ENCODE results near the gene COX6B1.
A peak's percentile ranks its signal among the peaks of the same experiment; 100 is the strongest.
"Not testable (repeated sequence)": the region's sequence is repeated elsewhere in the genome, so short reads cannot be mapped to it uniquely, and the experiment has no call there.

COX6B1 gene, protein sequence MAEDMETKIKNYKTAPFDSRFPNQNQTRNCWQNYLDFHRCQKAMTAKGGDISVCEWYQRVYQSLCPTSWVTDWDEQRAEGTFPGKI

DNA sequence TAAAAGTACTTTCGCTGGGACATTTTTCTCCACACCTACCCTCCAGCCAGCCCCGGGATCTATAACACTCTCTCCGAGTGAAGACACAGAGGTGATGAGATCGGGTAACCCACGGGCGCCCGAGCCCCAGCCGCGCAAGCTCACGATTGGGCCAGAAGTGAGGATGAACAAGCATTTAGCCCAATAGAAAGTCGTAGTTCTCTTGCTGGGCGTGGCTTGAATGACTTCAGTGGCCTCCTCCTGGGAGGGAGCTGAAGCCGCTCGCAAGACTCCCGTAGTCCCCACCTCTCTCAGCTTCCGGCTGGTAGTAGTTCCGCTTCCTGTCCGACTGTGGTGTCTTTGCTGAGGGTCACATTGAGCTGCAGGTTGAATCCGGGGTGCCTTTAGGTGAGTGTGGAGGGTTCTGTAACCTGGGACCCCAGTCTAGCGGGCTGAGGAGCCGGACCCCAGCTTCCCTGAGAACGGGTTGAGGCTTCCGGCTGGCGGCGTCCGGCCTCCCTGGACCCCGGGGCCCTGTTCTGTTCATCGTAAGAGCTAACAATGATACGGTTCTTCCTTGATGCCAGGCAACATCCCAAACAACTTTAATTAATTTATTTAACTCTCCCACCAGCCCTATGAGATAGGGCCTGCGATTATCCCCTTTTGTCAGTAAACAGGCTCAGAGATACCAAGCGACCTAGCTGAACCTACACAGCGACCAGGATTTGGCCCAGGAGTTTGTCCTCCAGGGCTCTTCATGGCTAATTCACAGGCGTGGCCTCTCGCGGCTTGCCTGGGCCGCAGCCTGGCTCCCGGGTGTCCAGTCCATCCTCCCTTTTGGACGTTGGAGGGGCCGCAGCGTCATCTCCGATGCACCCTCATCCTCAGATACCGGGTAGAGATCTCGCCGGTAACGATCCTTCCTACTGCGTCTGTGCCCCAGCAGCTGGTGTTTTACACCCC, at the start of gene COX6B1:
TSS of gene COX6B1 (plus strand) at position 307 of the 945 bp plus-strand sequence. CDS start 2,921 bp downstream, outside the sequence.
- DNase-seq = peak; percentile 89

DNA sequence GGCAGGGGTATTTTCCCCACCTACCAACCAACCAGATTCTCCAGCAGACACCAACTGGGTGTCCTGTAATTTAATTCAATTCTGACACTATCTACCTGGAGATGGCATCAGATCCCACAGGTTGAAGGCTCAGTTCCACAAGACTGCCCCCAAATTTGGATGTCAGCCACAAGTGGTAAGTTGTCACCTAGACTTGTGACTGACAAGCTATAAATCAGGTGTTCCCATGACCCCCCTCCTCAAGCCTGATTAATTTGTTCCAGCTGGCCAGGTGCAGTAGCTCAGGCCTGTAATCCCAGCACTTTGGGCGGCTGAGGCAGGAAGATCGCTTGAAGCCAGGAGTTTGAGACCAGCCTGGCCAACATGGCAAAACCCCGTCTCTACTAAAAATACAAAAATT, 46.2 kb upstream of the COX6B1 start:
- no peak for DNase-seq

DNA sequence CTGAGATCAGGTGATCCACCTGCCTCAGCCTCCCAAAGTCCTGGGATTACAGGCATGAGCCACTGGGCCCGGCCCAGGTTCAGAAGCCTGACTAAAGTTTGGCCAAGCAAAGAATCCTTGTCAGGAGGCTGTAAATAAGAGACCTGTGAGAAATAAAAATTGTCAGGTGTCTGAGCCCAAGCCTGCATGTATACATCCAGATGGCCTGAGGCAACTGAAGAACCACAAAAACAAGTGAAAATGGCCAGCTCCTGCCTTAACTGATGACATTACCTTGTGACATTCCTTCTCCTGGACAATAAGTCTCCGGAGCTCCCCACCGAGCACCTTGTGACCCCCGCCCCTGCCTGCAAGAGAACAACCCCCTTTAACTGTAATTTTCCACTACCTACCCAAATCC, 43.7 kb upstream of the COX6B1 start:
- not testable (repeated sequence) for DNase-seq

DNA sequence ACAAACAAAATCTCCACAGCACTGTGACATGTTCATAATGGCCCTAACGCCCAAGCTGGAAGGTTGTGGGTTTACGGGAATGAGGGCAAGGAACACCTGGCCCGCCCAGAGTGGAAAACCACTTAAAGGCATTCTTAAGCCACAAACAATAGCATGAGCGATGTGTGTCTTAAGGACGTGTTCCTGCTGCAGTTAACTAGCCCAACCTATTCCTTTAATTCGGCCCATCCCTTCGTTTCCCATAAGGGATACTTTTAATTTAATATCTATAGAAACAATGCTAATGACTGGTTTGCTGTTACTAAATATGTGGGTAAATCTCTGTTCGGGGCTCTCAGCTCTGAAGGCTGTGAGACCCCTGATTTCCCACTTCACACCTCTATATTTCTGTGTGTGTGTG, 41.0 kb upstream of the COX6B1 start:
- not testable (repeated sequence) for DNase-seq

DNA sequence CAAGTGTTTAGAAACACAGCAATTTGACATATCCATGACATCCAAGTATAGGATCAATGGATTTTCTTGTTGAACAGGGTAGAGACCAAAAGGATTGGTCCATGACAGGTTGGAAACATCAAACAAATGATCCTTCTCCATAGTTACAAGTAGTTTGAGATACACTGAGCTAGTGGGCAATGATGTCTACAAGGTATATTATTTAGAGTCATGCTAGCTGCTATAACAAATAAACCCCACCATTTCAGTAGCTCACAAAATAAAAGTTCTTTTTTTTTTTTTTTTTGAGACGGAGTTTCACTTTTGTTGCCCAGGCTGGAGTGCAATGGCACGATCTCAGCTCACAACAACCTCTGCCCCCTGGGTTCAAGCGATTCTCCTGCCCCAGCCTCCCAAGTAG, 40.5 kb upstream of the COX6B1 start:
- DNase-seq = no peak

DNA sequence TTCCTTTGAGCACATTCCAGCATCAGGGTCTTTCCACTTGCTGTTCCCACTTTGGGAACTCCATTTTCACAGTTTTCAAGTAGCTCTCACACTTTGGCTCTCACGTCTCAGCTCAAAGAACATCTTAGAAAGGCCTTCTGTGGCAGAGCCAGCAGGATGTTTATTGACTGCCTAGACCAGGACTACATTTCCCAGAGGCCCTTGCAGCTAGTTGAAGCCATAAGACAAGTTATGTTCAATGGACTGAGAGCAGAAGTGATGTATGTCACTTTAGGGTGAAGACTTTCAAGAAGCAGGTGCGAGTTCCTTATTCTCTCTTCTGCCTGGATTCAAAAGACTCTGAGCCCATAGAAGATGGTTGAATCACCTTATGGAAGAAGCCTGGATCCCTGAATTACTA, 39.9 kb upstream of the COX6B1 start:
- DNase-seq = no peak

DNA sequence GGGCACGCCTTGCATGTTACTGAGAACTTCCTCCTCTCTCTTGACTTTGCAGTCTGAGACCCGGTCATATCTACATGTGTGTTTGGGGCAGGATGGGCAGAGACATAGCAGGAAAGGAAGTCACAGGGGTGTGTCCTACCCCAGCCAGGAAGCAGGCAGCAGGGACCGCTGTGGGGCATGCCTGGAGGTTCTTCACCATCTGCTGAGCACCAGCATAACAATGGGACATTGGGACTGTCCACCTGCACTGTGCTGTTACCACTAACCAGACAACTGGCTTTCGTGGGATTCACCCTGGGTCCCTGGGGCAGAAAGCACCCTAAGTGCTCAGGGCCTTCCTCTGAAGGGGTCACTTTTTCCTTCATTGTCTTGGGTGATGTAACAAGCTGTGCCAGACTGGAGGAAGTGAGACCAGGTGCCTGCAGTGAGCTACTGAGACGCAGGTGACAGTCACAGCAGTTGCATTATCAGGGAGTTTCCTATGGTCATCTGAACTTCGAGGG, 38.2 kb upstream of the COX6B1 start:
- DNase-seq = no peak

DNA sequence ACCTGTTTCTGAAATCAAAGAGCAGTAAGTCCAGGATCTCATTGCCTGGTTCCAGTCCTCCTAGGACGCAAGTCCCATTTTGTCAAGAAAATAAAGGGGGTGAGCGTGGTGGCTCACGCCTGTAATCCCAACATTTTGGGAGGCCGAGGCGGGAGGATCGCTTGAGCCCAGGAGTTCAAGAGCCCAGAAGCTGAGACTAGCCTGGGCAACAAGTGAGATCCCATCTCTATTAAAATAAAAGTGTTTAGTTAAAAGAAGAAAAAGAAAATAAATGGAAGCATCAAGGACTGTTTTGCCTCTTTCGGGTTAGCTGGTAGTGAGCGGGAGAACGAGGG, 35.9 kb upstream of the COX6B1 start:
- no peak for DNase-seq

DNA sequence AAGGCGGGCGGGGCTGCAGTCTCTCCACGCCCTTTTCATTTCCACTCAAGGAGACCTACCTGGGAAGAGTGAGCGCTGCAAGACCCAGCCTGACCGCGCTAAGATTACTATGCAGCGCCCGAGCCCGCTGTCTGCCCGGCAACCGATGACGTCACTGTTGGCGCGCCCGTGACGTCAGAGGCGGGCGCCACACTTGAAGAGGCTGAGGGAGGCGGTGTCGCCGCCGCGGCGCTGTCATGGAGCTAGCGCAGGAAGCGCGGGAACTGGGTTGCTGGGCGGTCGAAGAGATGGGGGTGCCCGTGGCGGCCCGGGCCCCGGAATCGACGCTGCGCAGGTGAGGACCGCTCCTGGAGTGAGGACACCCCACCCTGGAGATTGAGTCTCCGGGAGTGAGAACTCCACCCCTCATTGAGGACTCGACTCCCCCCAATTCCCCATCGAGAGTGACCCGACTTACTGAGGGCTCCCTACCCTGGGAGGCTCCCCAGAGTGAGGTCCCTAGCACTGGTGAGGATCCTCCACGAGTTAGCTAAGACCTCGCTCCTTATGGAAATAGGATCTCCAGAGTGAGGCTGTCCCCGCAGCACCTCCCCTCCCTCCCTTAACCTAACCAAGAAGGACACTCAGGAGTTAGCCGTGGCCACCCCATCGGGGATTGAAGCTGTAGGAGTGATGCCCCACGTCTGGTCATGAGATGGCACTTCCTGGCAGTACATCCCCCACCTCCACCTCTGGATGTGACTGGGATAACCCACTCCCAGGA, 35.4 kb upstream of the COX6B1 start, which contains the start of gene HAUS5:
TSS of gene HAUS5 (plus strand) at position 177 of the 763 bp plus-strand sequence. CDS start at position 237, 60 bp downstream.
- DNase-seq = peak; percentile 100

DNA sequence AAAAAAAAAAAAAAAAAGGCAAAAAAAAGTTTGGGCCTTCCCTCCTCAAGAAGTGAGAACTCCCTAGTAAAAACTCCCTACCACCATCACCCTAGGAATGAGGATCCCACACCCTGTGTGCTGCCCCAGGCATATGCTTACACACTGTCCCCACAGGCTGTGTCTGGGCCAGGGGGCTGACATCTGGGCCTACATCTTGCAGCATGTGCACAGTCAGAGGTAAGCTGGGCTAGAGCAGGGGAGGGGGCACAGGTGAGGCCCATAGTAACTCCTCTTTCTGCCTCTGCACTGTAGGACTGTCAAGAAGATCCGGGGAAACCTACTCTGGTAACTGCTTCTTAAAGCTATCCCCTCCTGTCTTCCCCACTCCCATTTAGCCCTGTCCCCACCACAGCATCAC, 34.5 kb upstream of the COX6B1 start:
- no peak for DNase-seq

DNA sequence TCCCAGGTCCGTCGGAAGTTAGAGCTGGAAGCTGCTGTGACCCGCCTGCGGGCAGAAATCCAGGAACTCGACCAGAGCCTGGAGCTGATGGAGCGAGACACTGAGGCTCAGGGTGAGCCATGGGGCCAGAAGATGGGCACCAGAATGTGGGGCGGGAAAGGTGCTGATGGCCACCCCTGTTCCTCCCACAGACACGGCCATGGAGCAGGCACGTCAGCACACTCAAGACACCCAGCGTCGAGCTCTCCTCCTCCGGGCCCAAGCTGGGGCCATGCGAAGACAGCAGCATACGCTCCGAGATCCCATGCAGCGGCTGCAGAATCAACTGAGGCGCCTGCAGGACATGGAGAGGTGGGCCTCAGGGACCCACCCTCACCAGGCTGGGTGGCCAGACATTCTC, 33.1 kb upstream of the COX6B1 start:
- no peak for DNase-seq

DNA sequence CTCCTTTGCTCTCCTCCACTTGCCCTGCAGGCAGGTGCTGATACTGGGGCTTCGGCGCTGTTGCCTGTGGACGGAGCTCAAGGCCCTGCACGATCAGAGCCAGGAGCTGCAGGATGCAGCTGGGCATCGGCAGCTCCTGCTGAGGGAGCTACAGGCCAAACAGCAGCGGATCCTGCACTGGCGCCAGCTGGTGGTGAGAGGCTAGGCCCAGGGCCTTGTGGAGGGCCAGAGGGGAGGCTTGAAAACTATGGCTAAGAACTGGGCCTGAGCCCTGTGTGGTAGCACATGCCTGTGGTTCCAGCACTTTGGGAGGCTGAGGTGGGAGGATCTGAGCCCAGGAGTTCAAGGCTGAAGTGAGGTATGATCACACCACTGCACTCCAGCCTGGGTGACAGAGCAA, 29.3 kb upstream of the COX6B1 start:
- DNase-seq = no peak

DNA sequence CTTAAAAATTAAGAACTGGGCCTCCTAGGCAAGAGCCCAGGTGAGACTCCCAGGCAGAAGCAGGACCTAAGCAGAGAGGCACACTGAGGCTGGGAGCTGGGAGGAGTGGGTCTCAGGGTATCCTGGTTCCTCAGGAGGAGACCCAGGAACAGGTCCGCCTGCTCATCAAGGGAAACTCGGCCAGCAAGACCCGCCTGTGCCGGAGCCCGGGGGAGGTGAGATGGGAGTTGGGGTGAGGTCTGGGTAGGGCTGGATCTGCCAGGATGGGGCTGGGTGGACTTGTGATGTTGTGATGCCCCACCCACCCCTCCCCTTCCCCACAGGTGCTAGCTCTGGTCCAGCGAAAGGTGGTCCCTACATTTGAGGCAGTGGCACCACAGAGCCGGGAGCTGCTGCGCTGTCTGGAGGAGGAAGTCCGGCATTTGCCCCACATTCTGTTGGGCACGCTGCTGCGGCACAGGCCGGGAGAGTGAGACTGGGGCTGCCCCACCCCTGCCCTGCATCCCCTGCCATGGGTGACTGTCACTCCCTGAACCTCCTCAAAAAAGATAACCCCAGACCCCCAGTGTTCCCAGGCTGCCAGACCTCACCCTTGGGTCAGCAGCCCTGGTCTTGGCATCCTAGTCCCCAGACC, 28.7 kb upstream of the COX6B1 start:
- DNase-seq = no peak

DNA sequence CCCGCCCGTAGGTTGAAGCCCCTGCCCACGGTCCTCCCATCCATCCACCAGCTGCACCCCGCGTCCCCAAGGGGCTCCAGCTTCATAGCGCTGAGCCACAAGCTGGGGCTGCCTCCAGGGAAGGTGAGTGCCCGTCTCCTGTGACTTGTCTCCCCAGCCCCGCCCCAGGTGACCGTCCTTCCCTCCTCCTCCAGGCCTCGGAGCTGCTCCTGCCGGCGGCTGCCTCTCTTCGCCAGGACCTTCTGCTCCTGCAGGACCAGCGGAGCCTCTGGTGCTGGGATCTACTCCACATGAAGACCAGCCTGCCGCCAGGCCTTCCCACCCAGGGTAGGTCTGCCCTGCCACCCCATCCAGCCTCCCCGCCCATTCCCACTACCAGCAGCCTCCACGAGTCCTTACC, 28.1 kb upstream of the COX6B1 start:
- no peak for DNase-seq

DNA sequence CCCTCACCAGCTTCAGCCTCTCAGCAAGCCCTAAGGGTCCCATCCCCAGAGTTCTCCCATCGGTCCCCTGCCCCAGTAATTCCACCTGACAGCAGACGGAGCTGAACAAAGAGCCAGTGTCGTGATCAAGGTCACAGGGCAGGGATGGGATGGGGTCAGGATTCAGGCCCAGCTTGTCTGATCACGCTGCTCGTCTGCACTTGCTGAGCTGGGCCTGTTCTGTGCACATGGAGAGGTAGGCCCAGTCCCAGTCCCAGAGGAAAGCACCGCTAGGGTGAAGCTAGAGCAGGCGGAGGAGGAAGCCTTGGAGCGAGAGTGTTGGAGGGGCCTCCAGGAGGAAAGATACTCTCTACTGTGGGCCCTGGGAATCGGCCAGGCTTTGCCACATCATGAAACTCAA, 26.4 kb upstream of the COX6B1 start:
- DNase-seq = no peak

DNA sequence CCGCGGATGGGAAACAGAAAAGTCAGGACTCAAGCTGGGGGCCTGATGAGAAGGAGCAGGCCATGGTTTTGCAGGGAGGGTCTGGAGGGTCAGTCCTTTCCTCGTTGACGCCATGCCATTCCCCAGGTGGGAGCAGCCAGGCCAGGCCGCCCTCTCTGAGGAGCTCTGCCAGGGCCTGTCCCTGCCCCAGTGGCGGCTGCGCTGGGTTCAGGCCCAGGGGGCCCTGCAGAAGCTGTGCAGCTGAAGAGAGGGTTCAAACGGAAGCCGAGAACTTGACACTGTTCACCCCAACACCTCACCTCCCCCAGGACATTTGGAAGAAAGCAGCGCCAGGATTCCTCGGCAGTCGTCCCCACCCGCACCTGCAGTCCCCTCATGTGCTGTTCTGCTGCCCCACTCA, 25.4 kb upstream of the COX6B1 start:
- no peak for DNase-seq

DNA sequence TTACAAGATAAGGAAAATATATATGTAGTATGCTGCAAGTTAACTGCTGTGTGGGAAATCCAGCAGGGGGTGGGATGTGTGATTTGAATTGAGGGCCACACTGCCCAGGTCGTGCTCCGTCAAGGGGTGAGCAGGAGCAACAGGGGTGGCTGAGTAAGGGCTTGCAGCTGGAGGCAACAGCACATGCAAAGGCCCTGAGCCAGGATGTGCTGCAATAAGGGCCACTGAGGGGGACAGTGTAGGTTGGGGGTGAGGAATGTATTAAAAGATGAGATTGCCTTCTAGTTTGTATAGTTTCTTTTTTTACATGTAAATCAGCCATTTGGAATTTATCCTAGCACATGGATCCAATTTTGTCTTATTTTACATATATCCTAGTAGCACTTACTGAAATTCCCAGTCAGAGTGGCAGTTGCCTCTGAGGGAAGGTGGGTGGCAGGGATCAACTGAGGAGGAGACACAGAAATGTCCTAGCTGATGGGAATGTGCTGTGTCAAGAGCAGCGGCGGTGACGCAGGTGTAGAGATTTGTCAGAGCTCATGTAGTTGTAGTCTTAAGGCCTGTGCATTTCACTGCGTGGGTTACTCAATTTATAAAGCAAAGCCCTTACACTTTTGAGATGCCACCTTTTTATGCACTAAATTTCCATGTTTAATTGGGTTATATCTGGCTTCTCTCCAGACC, 24.7 kb upstream of the COX6B1 start:
- no peak for DNase-seq

DNA sequence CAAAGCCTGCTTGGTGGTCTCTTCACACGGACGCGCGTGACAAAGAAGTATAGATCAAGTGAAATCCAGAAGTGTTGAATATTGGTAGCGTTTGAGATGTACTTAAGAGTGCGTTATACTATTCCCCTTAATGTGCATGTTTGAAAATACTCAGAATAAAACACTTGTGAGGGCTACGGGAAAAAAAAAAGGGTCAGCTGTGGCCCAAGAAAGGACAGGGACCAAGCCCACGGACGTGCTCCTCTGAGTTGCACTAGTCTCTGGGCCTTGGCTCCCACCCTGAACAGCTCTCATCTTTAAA, 19.9 kb upstream of the COX6B1 start:
- DNase-seq = no peak

DNA sequence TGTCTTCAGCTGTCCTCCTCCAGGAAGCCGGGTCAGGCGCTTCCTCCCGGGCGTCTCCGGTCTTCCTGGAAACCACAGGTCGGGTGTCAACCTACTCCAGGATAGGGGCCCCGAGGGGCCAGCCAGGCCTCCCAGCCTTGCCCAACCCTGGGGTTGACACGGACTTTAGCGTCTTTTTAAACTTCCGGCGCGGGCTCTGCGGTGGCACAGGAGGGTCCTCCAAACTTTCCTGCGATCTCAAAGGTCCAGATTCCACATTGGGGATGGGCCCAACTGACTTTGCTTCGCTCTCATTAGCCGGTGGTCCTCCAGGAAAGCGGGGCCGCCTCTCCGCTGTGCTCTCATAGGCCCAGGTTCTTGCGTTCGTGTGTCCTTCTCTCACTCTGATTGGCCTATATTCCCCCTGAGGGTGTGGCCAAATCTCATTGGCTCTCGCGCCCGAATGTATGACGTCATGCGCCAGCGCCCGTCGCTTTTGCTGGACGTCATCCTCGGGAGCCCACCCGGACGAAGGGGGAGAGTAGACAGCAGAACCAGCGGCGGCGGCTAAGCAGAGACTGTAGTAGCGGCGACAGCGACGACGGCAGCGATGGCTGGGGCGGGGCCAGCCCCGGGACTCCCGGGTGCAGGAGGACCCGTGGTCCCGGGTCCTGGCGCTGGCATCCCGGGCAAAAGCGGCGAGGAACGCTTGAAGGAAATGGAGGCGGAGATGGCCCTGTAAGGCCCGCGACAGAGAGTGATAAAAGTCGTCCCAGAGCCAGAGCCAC, 19.4 kb upstream of the COX6B1 start, which contains the start of gene RBM42:
TSS of gene RBM42 (plus strand) at position 472 of the 767 bp plus-strand sequence. CDS start at position 590, 118 bp downstream.
- peak; percentile 100 for DNase-seq

DNA sequence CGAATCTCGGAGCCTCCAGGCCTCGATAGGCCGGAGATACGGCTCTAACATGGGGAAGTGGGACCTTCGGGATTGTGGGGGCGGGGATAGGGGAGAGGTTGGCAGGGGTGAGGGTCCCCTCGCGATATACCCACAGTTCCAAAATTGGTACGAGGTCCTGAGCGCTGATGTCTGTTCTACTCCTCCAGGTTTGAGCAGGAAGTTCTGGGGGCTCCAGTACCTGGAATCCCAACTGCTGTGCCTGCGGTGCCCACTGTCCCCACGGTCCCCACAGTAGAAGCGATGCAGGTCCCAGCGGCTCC, 18.8 kb upstream of the COX6B1 start:
- DNase-seq = no peak

DNA sequence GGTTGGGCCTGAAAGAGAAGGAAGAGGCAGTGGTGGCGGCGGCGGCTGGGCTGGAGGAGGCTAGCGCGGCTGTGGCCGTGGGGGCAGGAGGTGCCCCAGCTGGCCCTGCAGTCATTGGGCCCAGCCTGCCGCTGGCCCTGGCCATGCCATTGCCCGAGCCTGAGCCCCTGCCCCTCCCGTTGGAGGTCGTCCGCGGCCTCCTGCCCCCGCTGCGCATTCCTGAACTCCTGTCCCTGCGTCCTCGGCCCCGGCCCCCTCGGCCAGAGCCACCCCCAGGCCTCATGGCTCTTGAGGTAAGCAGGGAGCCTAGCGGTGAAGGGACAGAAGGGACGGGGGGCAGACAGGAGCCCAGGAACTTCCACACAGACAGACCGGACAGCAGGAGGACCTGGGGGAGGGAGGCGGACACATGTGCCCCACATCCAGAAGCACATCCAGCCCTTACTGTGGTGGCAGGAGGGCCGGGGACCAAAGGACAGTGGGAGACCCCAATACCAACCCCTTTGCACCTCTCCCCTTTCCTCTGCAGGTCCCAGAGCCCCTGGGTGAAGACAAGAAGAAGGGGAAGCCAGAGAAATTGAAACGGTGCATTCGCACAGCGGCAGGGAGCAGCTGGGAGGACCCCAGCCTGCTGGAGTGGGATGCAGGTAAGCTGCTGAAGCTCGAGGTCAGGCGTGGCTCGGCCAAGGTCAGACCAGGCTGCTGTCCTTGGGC, 14.2 kb upstream of the COX6B1 start:
- DNase-seq = no peak

Data from activated CD8-positive, alpha-beta memory T cell treated with anti-CD3 and anti-CD28 coated beads, Interleukin-2, amount 50 U/mL, for 48 hours (primary cell).